K562 (cell line): ENCODE results near the gene TLE3. TPM values are rescaled to one million over a fixed set of nuclear protein-coding genes. Genes with fewer than 3 reads are reported as not detected.

ENCODE experiments used
- CBFB ChIP-seq: sonication (generic); formaldehyde crosslinking; IDR thresholded peaks from 2 replicates; pipeline ENCODE4 v1.4.0; 2020; ENCODE audit warnings: mild to moderate bottlenecking, missing genetic modification reagents
- CCAR2 ChIP-seq: fragments of 200-400 bp; formaldehyde crosslinking; IDR thresholded peaks from 2 replicates; pipeline ENCODE4 v1.6.1; 2017; ENCODE audit warnings: mild to moderate bottlenecking, low read depth, low read length
- HNRNPLL ChIP-seq: fragments of 200-400 bp; formaldehyde crosslinking; IDR thresholded peaks from 2 replicates; pipeline ENCODE4 v1.6.1; 2017; ENCODE audit warnings: low read length, low read depth, mild to moderate bottlenecking; ENCODE audit not compliant: poor library complexity, severe bottlenecking
- MEF2D ChIP-seq: conservative IDR thresholded peaks from 2 replicates; pipeline ENCODE4 v1.6.1; 2016; ENCODE audit warnings: low read depth, missing genetic modification characterization, missing compliant biosample characterization
- NR2C2 ChIP-seq, 2 experiments: fragments of 200-800 bp in 1 of 2; sonication (Bioruptor generic) in 1 of 2; sonication (generic) in 1 of 2; formaldehyde crosslinking in 1 of 2; IDR thresholded peaks; 2 replicates each; pipeline versions ENCODE4 v1.6.1 to v1.8.0; 2016 to 2022; ENCODE audit warnings: mild to moderate bottlenecking in 1 of 2, missing compliant biosample characterization in 1 of 2, missing genetic modification characterization in 1 of 2, missing genetic modification reagents in 1 of 2
- POLR2AphosphoS2 ChIP-seq: IDR thresholded peaks from 2 replicates; pipeline ENCODE4 v1.6.1; 2012; ENCODE audit warnings: low read length, improper control_type of control experiment
- SRSF1 ChIP-seq: fragments of 200-400 bp; formaldehyde crosslinking; IDR thresholded peaks from 2 replicates; pipeline ENCODE4 v1.6.1; 2017; ENCODE audit warnings: mild to moderate bottlenecking, low read depth, low read length, moderate library complexity
- SRSF9 ChIP-seq: fragments of 200-400 bp; formaldehyde crosslinking; IDR thresholded peaks from 2 replicates; pipeline ENCODE4 v1.6.1; 2017; ENCODE audit warnings: low read depth, low read length, borderline replicate concordance
- STAT5B ChIP-seq: fragments of 250-450 bp; sonication (Bioruptor Pico); IDR thresholded peaks from 2 replicates; pipeline ENCODE4 v1.8.0; 2021; ENCODE audit warnings: mild to moderate bottlenecking, inconsistent platforms
- ZBTB7A ChIP-seq: IDR thresholded peaks from 2 replicates; pipeline ENCODE4 v1.6.1; 2011; ENCODE audit warnings: low read depth, mild to moderate bottlenecking, low read length, moderate library complexity, borderline replicate concordance; ENCODE audit not compliant: control insufficient read depth
- polyA plus RNA-seq, 8 experiments: library from polyadenylated mRNA; depleted of rRNA in 4 of 8; stranded (reverse) in 5 of 8; unstranded in 3 of 8; fragments of >200 nt; fragmentation: Nextera tagmentation in 2 of 8; fragmentation: Illumina TruSeq in 1 of 8; extraction: Ambion mirVana in 2 of 8; extraction: Trizol in 1 of 8; gene quantifications; 2 replicates each; pipeline versions ENCODE4 v1.2.1 to v1.2.3, GENCODE V29; 2011 to 2014; ENCODE audit warnings: inconsistent platforms in 1 of 8, missing spikeins in 1 of 8
- total RNA-seq, 7 experiments: library from RNA; depleted of rRNA in 6 of 7; stranded (reverse); fragments of >200 nt in 6 of 7; fragmentation: Illumina TruSeq in 2 of 7; extraction: Trizol in 2 of 7; gene quantifications; 2 replicates each; pipeline versions ENCODE4 v1.2.1 to v1.2.3, GENCODE V29; 2011 to 2021; ENCODE audit warnings: low replicate concordance in 1 of 7
- TF ChIP-seq, protein P1 (sequence below): sonication (generic); formaldehyde crosslinking; IDR thresholded peaks from 2 replicates; pipeline ENCODE4 v1.8.0; 2022; ENCODE audit warnings: missing genetic modification reagents, mild to moderate bottlenecking, moderate library complexity, borderline replicate concordance
- TF ChIP-seq, protein P2 (sequence below): sonication (generic); IDR thresholded peaks from 2 replicates; pipeline ENCODE4 v1.6.1; 2016
- TF ChIP-seq, protein P3 (sequence below): fragments of 250-450 bp; sonication (Bioruptor Pico); IDR thresholded peaks from 2 replicates; pipeline ENCODE4 v1.8.0; 2022; ENCODE audit warnings: moderate library complexity, mild to moderate bottlenecking, inconsistent platforms
- TF ChIP-seq, protein P4 (sequence below), 2 experiments: fragments of 450-650 bp; IDR thresholded peaks; 2 replicates each; pipeline ENCODE4 v1.6.1; 2018; ENCODE audit warnings: mild to moderate bottlenecking in 2 of 2, low read depth in 1 of 2; ENCODE audit not compliant: partially characterized antibody in 2 of 2
- TF ChIP-seq, protein P5 (sequence below), 3 experiments: IDR thresholded peaks in 2 of 3; conservative IDR thresholded peaks in 1 of 3; 2 replicates each; pipeline ENCODE4 v1.5.1; 2011 to 2012; ENCODE audit warnings: low read length in 3 of 3, mild to moderate bottlenecking in 3 of 3, control low read depth in 2 of 3, improper control_type of control experiment in 1 of 3, inconsistent platforms in 1 of 3, low read depth in 1 of 3, mixed read lengths in 1 of 3, moderate library complexity in 1 of 3; ENCODE audit not compliant: insufficient read depth in 2 of 3

The TLE3 gene
- total and polyA plus RNA-seq, 9 of the 15 experiments (the other 6 are each of a cell fraction or from before 2014, with no cell fraction given): 1.5 to 84.2 (median 14.1) TPM

DNA sequence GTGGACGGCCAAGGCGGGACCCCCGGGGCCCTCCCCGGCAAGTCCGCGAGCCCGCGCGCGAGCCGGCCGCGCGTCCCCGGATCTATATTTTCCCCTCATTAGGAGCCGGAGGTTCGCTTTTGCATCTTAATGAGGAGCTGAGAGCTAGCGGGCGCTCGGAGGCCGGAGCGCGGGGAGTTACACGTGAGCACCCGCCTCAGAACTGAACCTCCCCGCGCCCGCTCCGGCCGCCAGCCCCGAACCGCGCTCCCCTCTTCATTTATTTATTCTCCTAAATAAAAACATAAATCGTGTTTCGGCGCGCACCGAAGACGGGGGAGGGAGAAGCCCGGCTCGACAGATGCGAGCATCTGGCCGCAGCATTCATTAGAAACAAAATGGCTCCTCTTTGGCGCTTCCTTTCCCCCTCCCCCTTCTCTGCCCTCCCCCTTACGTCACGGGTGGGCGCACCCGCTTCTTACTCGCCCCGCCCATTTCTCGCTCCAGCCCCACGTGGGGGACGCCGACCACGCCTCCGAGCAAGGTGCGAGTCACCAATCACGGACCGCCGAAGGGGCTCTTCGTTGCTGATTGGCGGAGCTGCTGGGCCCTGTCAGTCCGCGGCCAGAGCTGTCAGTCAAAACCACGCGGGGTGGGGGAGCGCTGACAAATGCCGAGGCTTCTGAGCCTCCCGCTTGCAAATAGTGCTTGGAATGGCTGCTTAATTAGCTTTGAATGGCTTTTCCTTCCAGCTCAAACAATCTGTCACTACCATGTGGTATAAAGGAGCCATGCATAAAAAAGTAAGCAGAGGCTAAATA is 1.6 kb upstream of the TLE3 start (continued):
- TF ChIP-seq SRSF1: 0 out of 2 replicates have a peak, but pooled peaks have one; percentile 68
- no peak for TF ChIP-seq HNRNPLL
- TF ChIP-seq ZBTB7A: peak; percentile 77; the same call in 1 of the 2 replicates
- TF ChIP-seq, protein P1, sequence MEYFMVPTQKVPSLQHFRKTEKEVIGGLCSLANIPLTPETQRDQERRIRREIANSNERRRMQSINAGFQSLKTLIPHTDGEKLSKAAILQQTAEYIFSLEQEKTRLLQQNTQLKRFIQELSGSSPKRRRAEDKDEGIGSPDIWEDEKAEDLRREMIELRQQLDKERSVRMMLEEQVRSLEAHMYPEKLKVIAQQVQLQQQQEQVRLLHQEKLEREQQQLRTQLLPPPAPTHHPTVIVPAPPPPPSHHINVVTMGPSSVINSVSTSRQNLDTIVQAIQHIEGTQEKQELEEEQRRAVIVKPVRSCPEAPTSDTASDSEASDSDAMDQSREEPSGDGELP (CRISPR knock-in tag): peak; percentile 52; the same call in 1 of the 2 replicates
- no peak for TF ChIP-seq MEF2D (tag)
- no peak for TF ChIP-seq NR2C2 (CRISPR knock-in tag; IDR thresholded peaks at IDR 0.05)
- no peak for TF ChIP-seq NR2C2 (tag; IDR thresholded peaks at IDR 0.05)
- TF ChIP-seq SRSF9: no peak
- TF ChIP-seq CBFB (CRISPR knock-in tag): no peak
- TF ChIP-seq POLR2AphosphoS2: 0 out of 2 replicates have a peak, but pooled peaks have one; percentile 51
- TF ChIP-seq, protein P2, sequence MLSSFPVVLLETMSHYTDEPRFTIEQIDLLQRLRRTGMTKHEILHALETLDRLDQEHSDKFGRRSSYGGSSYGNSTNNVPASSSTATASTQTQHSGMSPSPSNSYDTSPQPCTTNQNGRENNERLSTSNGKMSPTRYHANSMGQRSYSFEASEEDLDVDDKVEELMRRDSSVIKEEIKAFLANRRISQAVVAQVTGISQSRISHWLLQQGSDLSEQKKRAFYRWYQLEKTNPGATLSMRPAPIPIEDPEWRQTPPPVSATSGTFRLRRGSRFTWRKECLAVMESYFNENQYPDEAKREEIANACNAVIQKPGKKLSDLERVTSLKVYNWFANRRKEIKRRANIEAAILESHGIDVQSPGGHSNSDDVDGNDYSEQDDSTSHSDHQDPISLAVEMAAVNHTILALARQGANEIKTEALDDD: no peak
- TF ChIP-seq, protein P3, sequence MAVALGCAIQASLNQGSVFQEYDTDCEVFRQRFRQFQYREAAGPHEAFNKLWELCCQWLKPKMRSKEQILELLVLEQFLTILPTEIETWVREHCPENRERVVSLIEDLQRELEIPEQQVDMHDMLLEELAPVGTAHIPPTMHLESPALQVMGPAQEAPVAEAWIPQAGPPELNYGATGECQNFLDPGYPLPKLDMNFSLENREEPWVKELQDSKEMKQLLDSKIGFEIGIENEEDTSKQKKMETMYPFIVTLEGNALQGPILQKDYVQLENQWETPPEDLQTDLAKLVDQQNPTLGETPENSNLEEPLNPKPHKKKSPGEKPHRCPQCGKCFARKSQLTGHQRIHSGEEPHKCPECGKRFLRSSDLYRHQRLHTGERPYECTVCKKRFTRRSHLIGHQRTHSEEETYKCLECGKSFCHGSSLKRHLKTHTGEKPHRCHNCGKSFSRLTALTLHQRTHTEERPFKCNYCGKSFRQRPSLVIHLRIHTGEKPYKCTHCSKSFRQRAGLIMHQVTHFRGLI (CRISPR knock-in tag): no peak
- TF ChIP-seq, protein P4, sequence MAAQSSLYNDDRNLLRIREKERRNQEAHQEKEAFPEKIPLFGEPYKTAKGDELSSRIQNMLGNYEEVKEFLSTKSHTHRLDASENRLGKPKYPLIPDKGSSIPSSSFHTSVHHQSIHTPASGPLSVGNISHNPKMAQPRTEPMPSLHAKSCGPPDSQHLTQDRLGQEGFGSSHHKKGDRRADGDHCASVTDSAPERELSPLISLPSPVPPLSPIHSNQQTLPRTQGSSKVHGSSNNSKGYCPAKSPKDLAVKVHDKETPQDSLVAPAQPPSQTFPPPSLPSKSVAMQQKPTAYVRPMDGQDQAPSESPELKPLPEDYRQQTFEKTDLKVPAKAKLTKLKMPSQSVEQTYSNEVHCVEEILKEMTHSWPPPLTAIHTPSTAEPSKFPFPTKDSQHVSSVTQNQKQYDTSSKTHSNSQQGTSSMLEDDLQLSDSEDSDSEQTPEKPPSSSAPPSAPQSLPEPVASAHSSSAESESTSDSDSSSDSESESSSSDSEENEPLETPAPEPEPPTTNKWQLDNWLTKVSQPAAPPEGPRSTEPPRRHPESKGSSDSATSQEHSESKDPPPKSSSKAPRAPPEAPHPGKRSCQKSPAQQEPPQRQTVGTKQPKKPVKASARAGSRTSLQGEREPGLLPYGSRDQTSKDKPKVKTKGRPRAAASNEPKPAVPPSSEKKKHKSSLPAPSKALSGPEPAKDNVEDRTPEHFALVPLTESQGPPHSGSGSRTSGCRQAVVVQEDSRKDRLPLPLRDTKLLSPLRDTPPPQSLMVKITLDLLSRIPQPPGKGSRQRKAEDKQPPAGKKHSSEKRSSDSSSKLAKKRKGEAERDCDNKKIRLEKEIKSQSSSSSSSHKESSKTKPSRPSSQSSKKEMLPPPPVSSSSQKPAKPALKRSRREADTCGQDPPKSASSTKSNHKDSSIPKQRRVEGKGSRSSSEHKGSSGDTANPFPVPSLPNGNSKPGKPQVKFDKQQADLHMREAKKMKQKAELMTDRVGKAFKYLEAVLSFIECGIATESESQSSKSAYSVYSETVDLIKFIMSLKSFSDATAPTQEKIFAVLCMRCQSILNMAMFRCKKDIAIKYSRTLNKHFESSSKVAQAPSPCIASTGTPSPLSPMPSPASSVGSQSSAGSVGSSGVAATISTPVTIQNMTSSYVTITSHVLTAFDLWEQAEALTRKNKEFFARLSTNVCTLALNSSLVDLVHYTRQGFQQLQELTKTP (IDR thresholded peaks at IDR 0.05; ENCODE audit: low read depth in 1 of 2, partially characterized antibody in 2 of 2): peak in 1 of 2 experiments; percentile 73
- TF ChIP-seq, protein P5, sequence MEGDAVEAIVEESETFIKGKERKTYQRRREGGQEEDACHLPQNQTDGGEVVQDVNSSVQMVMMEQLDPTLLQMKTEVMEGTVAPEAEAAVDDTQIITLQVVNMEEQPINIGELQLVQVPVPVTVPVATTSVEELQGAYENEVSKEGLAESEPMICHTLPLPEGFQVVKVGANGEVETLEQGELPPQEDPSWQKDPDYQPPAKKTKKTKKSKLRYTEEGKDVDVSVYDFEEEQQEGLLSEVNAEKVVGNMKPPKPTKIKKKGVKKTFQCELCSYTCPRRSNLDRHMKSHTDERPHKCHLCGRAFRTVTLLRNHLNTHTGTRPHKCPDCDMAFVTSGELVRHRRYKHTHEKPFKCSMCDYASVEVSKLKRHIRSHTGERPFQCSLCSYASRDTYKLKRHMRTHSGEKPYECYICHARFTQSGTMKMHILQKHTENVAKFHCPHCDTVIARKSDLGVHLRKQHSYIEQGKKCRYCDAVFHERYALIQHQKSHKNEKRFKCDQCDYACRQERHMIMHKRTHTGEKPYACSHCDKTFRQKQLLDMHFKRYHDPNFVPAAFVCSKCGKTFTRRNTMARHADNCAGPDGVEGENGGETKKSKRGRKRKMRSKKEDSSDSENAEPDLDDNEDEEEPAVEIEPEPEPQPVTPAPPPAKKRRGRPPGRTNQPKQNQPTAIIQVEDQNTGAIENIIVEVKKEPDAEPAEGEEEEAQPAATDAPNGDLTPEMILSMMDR (IDR thresholded peaks at IDR 0.05 in 2 of 3, conservative IDR thresholded peaks at IDR 0.05 in 1 of 3; ENCODE audit: insufficient read depth in 2 of 3, low read depth in 1 of 3, low read length in 3 of 3): no peak
- TF ChIP-seq STAT5B (CRISPR knock-in tag): no peak
- TF ChIP-seq CCAR2: no peak
